Stimulated activated naive CD4-positive, alpha-beta T cell treated with Interleukin-2 at 50 U/mL for 16 hours (primary cell): ENCODE results near the gene VAV2.

Experiments used
- DNase-seq: peaks from one replicate; lab custom pipeline; 2025; lab: John Stamatoyannopoulos, UW

VAV2 gene

GRCh38 chr9:133991964-133992779 lies at the start of gene VAV2:
VAV2 (minus strand) TSS chr9:133992324; CDS start chr9:133992278, 46 bp downstream.
- DNase-seq = peak; percentile 33

- no peak for DNase-seq
These were observed 49.5 kb upstream of the VAV2 start for GRCh38 chr9:134041649-134041962.

GRCh38 chr9:134040781-134041648 lies 48.9 kb upstream of the VAV2 start:
- no peak for DNase-seq

GRCh38 chr9:134040176-134040565 lies 48.0 kb upstream of the VAV2 start:
- DNase-seq = no peak

GRCh38 chr9:134039386-134040175 lies 47.5 kb upstream of the VAV2 start:
- DNase-seq = no peak

GRCh38 chr9:134037641-134038040 lies 45.5 kb upstream of the VAV2 start:
- DNase-seq = no peak

GRCh38 chr9:134036130-134036529 lies 44.0 kb upstream of the VAV2 start:
- DNase-seq = no peak

- DNase-seq = no peak
These were observed 43.2 kb upstream of the VAV2 start for GRCh38 chr9:134035041-134036039.

GRCh38 chr9:134034215-134035040 lies 42.3 kb upstream of the VAV2 start:
- DNase-seq = no peak

- no peak for DNase-seq
These were observed 41.5 kb upstream of the VAV2 start for GRCh38 chr9:134033516-134034214.

- no peak for DNase-seq
These were observed 40.5 kb upstream of the VAV2 start for GRCh38 chr9:134032456-134033222.

GRCh38 chr9:134031783-134032182 lies 39.7 kb upstream of the VAV2 start:
- DNase-seq = no peak

GRCh38 chr9:134030821-134031470 lies 38.8 kb upstream of the VAV2 start:
- DNase-seq = no peak

- DNase-seq = no peak
These were observed 37.4 kb upstream of the VAV2 start for GRCh38 chr9:134029248-134030226.

GRCh38 chr9:134028575-134029247 lies 36.6 kb upstream of the VAV2 start:
- no peak for DNase-seq

- DNase-seq = no peak
These were observed 36.0 kb upstream of the VAV2 start for GRCh38 chr9:134028076-134028475.

- no peak for DNase-seq
These were observed 35.4 kb upstream of the VAV2 start for GRCh38 chr9:134027561-134027960.
